K562 (cell line): ENCODE data around the gene MTCH2. TPM values are rescaled to one million over a fixed set of nuclear protein-coding genes. Genes with fewer than 3 reads are reported as not detected.

Experiments
- ATF1 ChIP-seq, 2 experiments: fragments of 450-650 bp in 1 of 2; IDR thresholded peaks; 2 replicates each; pipeline ENCODE4 v1.6.1; 2016; ENCODE audit warnings: missing compliant biosample characterization in 1 of 2, missing genetic modification characterization in 1 of 2
- CBFA2T2 ChIP-seq: fragments of 450-650 bp; conservative IDR thresholded peaks from 2 replicates; pipeline ENCODE4 v1.6.1; 2017; ENCODE audit warnings: mild to moderate bottlenecking
- CHD1 ChIP-seq: fragments of 200-600 bp; sonication (generic); IDR thresholded peaks from one replicate; pipeline ENCODE4 v1.6.1; 2012; ENCODE audit warnings: mild to moderate bottlenecking, moderate library complexity, low read length, inconsistent platforms
- EP400 ChIP-seq: fragments of 450-650 bp; IDR thresholded peaks from 2 replicates; pipeline ENCODE4 v1.6.1; 2017; ENCODE audit warnings: antibody characterized with exemption, mild to moderate bottlenecking, moderate library complexity
- GTF2F1 ChIP-seq: IDR thresholded peaks from 2 replicates; pipeline ENCODE4 v1.6.1; 2011; ENCODE audit warnings: low read depth, low read length, improper control_type of control experiment
- HCFC1 ChIP-seq: IDR thresholded peaks from 2 replicates; pipeline ENCODE4 v1.6.1; 2012; ENCODE audit warnings: low read depth, low read length, improper control_type of control experiment
- HMGN3 ChIP-seq: IDR thresholded peaks from 2 replicates; pipeline ENCODE4 v1.6.1; 2011; ENCODE audit warnings: borderline replicate concordance, low read depth, mild to moderate bottlenecking, mixed read lengths, low read length; ENCODE audit not compliant: insufficient read length; ENCODE audit errors: extremely low read depth
- MEIS2 ChIP-seq: fragments of 450-650 bp; IDR thresholded peaks from 2 replicates; pipeline ENCODE4 v1.6.1; 2014; ENCODE audit warnings: mild to moderate bottlenecking; ENCODE audit not compliant: partially characterized antibody
- NBN ChIP-seq: fragments of 450-650 bp; IDR thresholded peaks from 2 replicates; pipeline ENCODE4 v1.6.1; 2016; ENCODE audit warnings: low read depth, mild to moderate bottlenecking
- POLR2AphosphoS2 ChIP-seq: IDR thresholded peaks from 2 replicates; pipeline ENCODE4 v1.6.1; 2012; ENCODE audit warnings: low read length, improper control_type of control experiment
- RBBP5 ChIP-seq: fragments of 200-600 bp; sonication (generic); IDR thresholded peaks from 2 replicates; pipeline ENCODE4 v1.6.1; 2012; ENCODE audit warnings: borderline replicate concordance, mild to moderate bottlenecking, low read length, control low read depth, inconsistent platforms; ENCODE audit not compliant: insufficient read depth, poor library complexity, severe bottlenecking
- SIX5 ChIP-seq, 2 experiments: IDR thresholded peaks; 2 replicates each; pipeline ENCODE4 v1.6.1; 2011; ENCODE audit warnings: low read length in 2 of 2, borderline replicate concordance in 1 of 2, low read depth in 1 of 2, mild to moderate bottlenecking in 1 of 2, moderate library complexity in 1 of 2; ENCODE audit not compliant: insufficient read depth in 1 of 2
- SP1 ChIP-seq: sonication (generic); formaldehyde crosslinking; IDR thresholded peaks from 2 replicates; pipeline ENCODE4 v1.8.1; 2022; ENCODE audit warnings: mild to moderate bottlenecking, missing genetic modification reagents
- TCF7L2 ChIP-seq: fragments of 150-350 bp; IDR thresholded peaks from 2 replicates; pipeline ENCODE4 v1.6.1; 2016; ENCODE audit warnings: low read depth, mild to moderate bottlenecking, low read length, moderate library complexity
- TFAP4 ChIP-seq: sonication (generic); formaldehyde crosslinking; IDR thresholded peaks from 2 replicates; pipeline ENCODE4 v1.8.0; 2022; ENCODE audit warnings: missing genetic modification reagents, mild to moderate bottlenecking, moderate library complexity, borderline replicate concordance
- ZNF140 ChIP-seq: fragments of 250-450 bp; sonication (Bioruptor Pico); IDR thresholded peaks from 2 replicates; pipeline ENCODE4 v1.8.0; 2021; ENCODE audit warnings: moderate library complexity, mild to moderate bottlenecking, inconsistent platforms
- ZNF395 ChIP-seq: fragments of 200-800 bp; sonication (Bioruptor generic); IDR thresholded peaks from 2 replicates; pipeline ENCODE4 v1.6.1; 2017; ENCODE audit warnings: missing genetic modification characterization, missing compliant biosample characterization
- ZNF592 ChIP-seq: fragments of 450-650 bp; IDR thresholded peaks from 2 replicates; pipeline ENCODE4 v1.6.1; 2017; ENCODE audit warnings: antibody characterized with exemption, mild to moderate bottlenecking
- ZNF766 ChIP-seq: fragments of 200-800 bp; sonication (Bioruptor generic); conservative IDR thresholded peaks from 2 replicates; pipeline ENCODE4 v1.6.1; 2016; ENCODE audit warnings: missing genetic modification characterization, missing compliant biosample characterization
- polyA plus RNA-seq, 8 experiments: library from polyadenylated mRNA; depleted of rRNA in 4 of 8; stranded (reverse) in 5 of 8; unstranded in 3 of 8; fragments of >200 nt; fragmentation: Nextera tagmentation in 2 of 8; fragmentation: Illumina TruSeq in 1 of 8; extraction: Ambion mirVana in 2 of 8; extraction: Trizol in 1 of 8; gene quantifications; 2 replicates each; pipeline versions ENCODE4 v1.2.1 to v1.2.3, GENCODE V29; 2011 to 2014; ENCODE audit warnings: inconsistent platforms in 1 of 8, missing spikeins in 1 of 8
- total RNA-seq, 7 experiments: library from RNA; depleted of rRNA in 6 of 7; stranded (reverse); fragments of >200 nt in 6 of 7; fragmentation: Illumina TruSeq in 2 of 7; extraction: Trizol in 2 of 7; gene quantifications; 2 replicates each; pipeline versions ENCODE4 v1.2.1 to v1.2.3, GENCODE V29; 2011 to 2021; ENCODE audit warnings: low replicate concordance in 1 of 7
- TF ChIP-seq, protein P1 (sequence below): sonication (generic); formaldehyde crosslinking; IDR thresholded peaks from 2 replicates; pipeline ENCODE4 v1.8.0; 2022; ENCODE audit warnings: mild to moderate bottlenecking, missing genetic modification reagents

The MTCH2 gene
- total and polyA plus RNA-seq, 9 of the 15 experiments (the other 6 are each of a cell fraction or from before 2014, with no cell fraction given) = 95.4 to 620 (median 198) TPM

DNA sequence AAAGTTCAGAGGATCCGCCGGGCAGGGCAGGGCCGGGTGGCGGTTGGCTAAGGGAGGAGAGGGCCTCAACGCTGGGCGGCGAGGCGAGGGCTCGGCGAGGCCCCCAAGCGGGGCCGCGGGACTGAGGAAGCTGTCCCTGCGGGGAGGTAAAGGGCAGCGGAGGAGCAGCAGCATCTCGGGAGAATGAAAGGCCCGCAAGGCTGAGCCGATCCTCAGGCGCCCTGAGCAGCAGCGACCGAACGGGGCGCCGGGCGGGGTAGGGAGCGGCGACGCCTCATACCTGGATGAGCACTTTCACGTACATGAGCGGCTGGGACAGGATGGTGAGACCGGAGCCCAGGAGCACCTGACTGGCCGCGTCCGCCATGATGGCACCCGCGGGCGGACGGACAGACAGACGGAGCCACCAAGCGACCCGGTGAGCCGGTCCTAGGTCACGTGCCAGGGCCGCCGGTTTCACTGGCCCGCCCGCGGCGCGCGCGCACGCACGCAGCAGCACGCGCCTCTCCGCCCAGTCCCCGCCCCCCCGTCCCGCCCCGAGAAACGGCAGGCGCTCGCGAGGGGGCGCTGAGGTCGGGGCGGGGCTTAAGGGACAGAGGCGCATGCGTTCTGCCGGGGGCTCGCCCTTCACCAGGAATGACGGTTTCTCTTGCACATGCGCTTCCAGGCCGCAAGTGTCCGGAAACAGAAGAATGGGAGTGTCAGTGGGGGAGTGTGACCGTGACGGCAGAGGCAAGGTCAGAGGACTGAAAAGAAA is at the start of gene MTCH2 (continued):
- no peak for TF ChIP-seq ZNF140 (CRISPR knock-in tag)
- TF ChIP-seq, protein P1, sequence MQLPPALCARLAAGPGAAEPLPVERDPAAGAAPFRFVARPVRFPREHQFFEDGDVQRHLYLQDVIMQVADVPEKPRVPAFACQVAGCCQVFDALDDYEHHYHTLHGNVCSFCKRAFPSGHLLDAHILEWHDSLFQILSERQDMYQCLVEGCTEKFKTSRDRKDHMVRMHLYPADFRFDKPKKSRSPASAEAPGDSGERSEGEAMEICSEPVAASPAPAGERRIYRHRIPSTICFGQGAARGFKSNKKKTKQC = peak; percentile 95
- TF ChIP-seq CBFA2T2 = peak; percentile 65
- TF ChIP-seq GTF2F1 = peak; percentile 41; the same call in 1 of the 2 replicates
- TF ChIP-seq SIX5 (IDR thresholded peaks at IDR 0.05; ENCODE audit: borderline replicate concordance in 1 of 2, insufficient read depth in 1 of 2, low read depth in 1 of 2, low read length in 2 of 2) = no peak
- TF ChIP-seq NBN = no peak
- peak; percentile 88 for TF ChIP-seq HMGN3
- peak; percentile 85; the same call in 1 of the 2 replicates for TF ChIP-seq ZNF395 (CRISPR knock-in tag)
- TF ChIP-seq ZNF766 (CRISPR knock-in tag) = peak; percentile 73; the same call in 1 of the 2 replicates
- no peak for TF ChIP-seq TCF7L2
- peak; percentile 41 for TF ChIP-seq CHD1
- peak; percentile 98 for TF ChIP-seq RBBP5
- peak; percentile 96 for TF ChIP-seq MEIS2
- 0 out of 2 replicates have a peak, but pooled peaks have one; percentile 47 for TF ChIP-seq ZNF592
- peak; percentile 84 for TF ChIP-seq SP1
- TF ChIP-seq POLR2AphosphoS2 = peak; percentile 74; the same call in 1 of the 2 replicates
- peak; percentile 64; the same call in 1 of the 2 replicates for TF ChIP-seq HCFC1
- peak; percentile 74 for TF ChIP-seq EP400
- TF ChIP-seq ATF1 (CRISPR knock-in tag; IDR thresholded peaks at IDR 0.05) = no peak
- peak; percentile 86 for TF ChIP-seq ATF1 (tag; IDR thresholded peaks at IDR 0.05)
- TF ChIP-seq TFAP4 (CRISPR knock-in tag) = peak; percentile 52; the same call in 1 of the 2 replicates
